GM12864 (cell line): Measurements from ENCODE around the gene CLIP3.

Experiments used
- DNase-seq: peaks from one replicate; pipeline ENCODE4 v3.0.0-alpha.2; 2011; ENCODE audit warnings: low read depth
- H3K4me3 ChIP-seq: 2 replicates; pipeline ENCODE4 v1.5.1; 2011; ENCODE audit warnings: mild to moderate bottlenecking, low read depth, low read length, control low read depth
- CTCF ChIP-seq: IDR thresholded peaks from 2 replicates; pipeline ENCODE4 v1.5.1; 2011; ENCODE audit warnings: low read depth, mild to moderate bottlenecking, moderate library complexity, low read length, control low read depth, inconsistent platforms; ENCODE audit errors: missing control alignments

CLIP3 gene

GRCh38 chr19:36067681-36068080 is 35.0 kb upstream of the CLIP3 start:
- DNase-seq: no peak
- H3K4me3 ChIP-seq: no peak overlapping the region
- no peak for TF ChIP-seq CTCF

GRCh38 chr19:36064826-36065225 is 32.2 kb upstream of the CLIP3 start:
- no peak for TF ChIP-seq CTCF
- H3K4me3 ChIP-seq: no peak overlapping the region
- no peak for DNase-seq

- H3K4me3 ChIP-seq: no peak overlapping the region
- DNase-seq: no peak
- no peak for TF ChIP-seq CTCF
These were observed 28.7 kb upstream of the CLIP3 start for GRCh38 chr19:36061367-36061766.

GRCh38 chr19:36060430-36060829 is 27.8 kb upstream of the CLIP3 start:
- TF ChIP-seq CTCF: peak; percentile 59
- no peak for DNase-seq
- H3K4me3 ChIP-seq: no peak overlapping the region

- no peak for DNase-seq
- TF ChIP-seq CTCF: no peak
- no peak overlapping the region for H3K4me3 ChIP-seq
These were observed 26.7 kb upstream of the CLIP3 start for GRCh38 chr19:36059180-36059910.

- no peak overlapping the region for H3K4me3 ChIP-seq
- DNase-seq: no peak
- TF ChIP-seq CTCF: no peak
These were observed 26.0 kb upstream of the CLIP3 start for GRCh38 chr19:36058481-36059179.
